IMR-90 (cell line): ENCODE data around the gene SIRT7. TPM values are rescaled to one million over a fixed set of nuclear protein-coding genes. Genes with fewer than 3 reads are reported as not detected.

Experiments used
- ATAC-seq: fragments of 200-7000 bp; cut with Tn5 transposase; 2 replicates; pipeline ENCODE4 v1.9.1; 2020; ENCODE audit warnings: low read depth, mild to moderate bottlenecking, moderate library complexity
- BruUV-seq: library from RNA; stranded (reverse); fragments of 400-500 nt; replicated peaks from 2 replicates; lab custom pipeline; 2021; lab: Mats Ljungman, UMichigan
- CTCF ChIA-PET: fragments of 300-600 bp; formaldehyde crosslinking; extraction: SDS; loops from one replicate; lab custom pipeline; 2021; ENCODE audit warnings: antibody characterized with exemption; lab: Yijun Ruan, JAX
- POLR2A ChIA-PET: fragments of 300-600 bp; sonication (Branson Sonifier 250); formaldehyde crosslinking; loops from one replicate; lab custom pipeline; 2022; ENCODE audit warnings: antibody characterized with exemption; ENCODE audit not compliant: unreplicated experiment; lab: Charles Lee
- DNase-seq: peaks from one replicate; pipeline ENCODE4 v3.0.0; 2013
- H2AFZ ChIP-seq: replicated peaks from 2 replicates; pipeline ENCODE3; 2013; ENCODE audit warnings: low read length, mild to moderate bottlenecking; ENCODE audit not compliant: poor library complexity
- H2AK5ac ChIP-seq: 2 replicates; pipeline ENCODE4 v1.6.1; 2013; ENCODE audit warnings: low read depth, low read length, inconsistent platforms
- H2AK9ac ChIP-seq: replicated peaks from 2 replicates; pipeline ENCODE3; 2013; ENCODE audit warnings: mild to moderate bottlenecking, low read depth, low read length, moderate library complexity; ENCODE audit not compliant: poor library complexity
- H2BK120ac ChIP-seq: 2 replicates; pipeline ENCODE4 v1.6.1; 2013; ENCODE audit warnings: low read depth, low read length, inconsistent platforms
- H2BK15ac ChIP-seq: 3 replicates; pipeline ENCODE4 v1.6.1; 2013; ENCODE audit warnings: low read depth, low read length, inconsistent platforms
- H2BK20ac ChIP-seq: 2 replicates; pipeline ENCODE4 v1.6.1; 2013; ENCODE audit warnings: low read depth, mild to moderate bottlenecking, inconsistent platforms, low read length, moderate library complexity
- H2BK5ac ChIP-seq: 2 replicates; pipeline ENCODE4 v1.6.1; 2013; ENCODE audit warnings: mild to moderate bottlenecking, low read depth, low read length, inconsistent platforms; ENCODE audit not compliant: poor library complexity, severe bottlenecking
- H3K14ac ChIP-seq: replicated peaks from 2 replicates; pipeline ENCODE4 v1.6.1; 2013; ENCODE audit warnings: low read depth, low read length, inconsistent platforms
- H3K18ac ChIP-seq: 2 replicates; pipeline ENCODE4 v1.6.1; 2013; ENCODE audit warnings: low read depth, low read length, control low read depth
- H3K23ac ChIP-seq: 2 replicates; pipeline ENCODE4 v1.6.1; 2013; ENCODE audit warnings: low read depth, low read length, inconsistent platforms
- H3K27ac ChIP-seq: 2 replicates; pipeline ENCODE4 v1.5.1; 2013; ENCODE audit warnings: mild to moderate bottlenecking, control low read depth, low read length; ENCODE audit not compliant: insufficient read depth
- H3K27me3 ChIP-seq: 2 replicates; pipeline ENCODE4 v1.6.1; 2013; ENCODE audit warnings: low read length; ENCODE audit not compliant: control insufficient read depth, insufficient read depth
- H3K36me3 ChIP-seq: 2 replicates; pipeline ENCODE4 v1.6.1; 2013; ENCODE audit warnings: low read length, mixed read lengths; ENCODE audit not compliant: control insufficient read depth, insufficient read depth
- H3K4ac ChIP-seq: 2 replicates; pipeline ENCODE4 v1.6.1; 2013; ENCODE audit warnings: low read depth, low read length, inconsistent platforms
- H3K4me1 ChIP-seq: 2 replicates; pipeline ENCODE4 v1.6.1; 2013; ENCODE audit warnings: low read length, mixed read lengths; ENCODE audit not compliant: control insufficient read depth, insufficient read depth
- H3K4me2 ChIP-seq: 2 replicates; pipeline ENCODE4 v1.6.1; 2013; ENCODE audit warnings: low read depth, mild to moderate bottlenecking, control low read depth, low read length, moderate library complexity
- H3K4me3 ChIP-seq: 2 replicates; pipeline ENCODE4 v1.5.1; 2013; ENCODE audit warnings: low read depth, mild to moderate bottlenecking, control low read depth, low read length, moderate library complexity; ENCODE audit not compliant: insufficient read depth
- H3K56ac ChIP-seq: 2 replicates; pipeline ENCODE4 v1.6.1; 2013; ENCODE audit warnings: low read length, inconsistent platforms; ENCODE audit not compliant: insufficient read depth; ENCODE audit errors: extremely low read depth
- H3K79me1 ChIP-seq, 2 experiments: 2 replicates each; pipeline ENCODE4 v1.6.1; 2013; ENCODE audit warnings: low read length in 2 of 2, inconsistent platforms in 1 of 2, low read depth in 1 of 2
- H3K9ac ChIP-seq: 2 replicates; pipeline ENCODE4 v1.6.1; 2013; ENCODE audit warnings: low read depth, low read length, control low read depth
- H3K9me1 ChIP-seq: 2 replicates; pipeline ENCODE4 v1.6.1; 2013; ENCODE audit warnings: low read length, inconsistent platforms; ENCODE audit not compliant: insufficient read depth
- H3K9me3 ChIP-seq: 2 replicates; pipeline ENCODE4 v1.6.1; 2013; ENCODE audit warnings: low read length; ENCODE audit not compliant: control insufficient read depth, insufficient read depth
- H4K20me1 ChIP-seq: 2 replicates; pipeline ENCODE4 v1.6.1; 2013; ENCODE audit warnings: low read length, inconsistent platforms; ENCODE audit not compliant: insufficient read depth
- H4K5ac ChIP-seq: 2 replicates; pipeline ENCODE4 v1.6.1; 2013; ENCODE audit warnings: mild to moderate bottlenecking, low read depth, low read length, control low read depth
- H4K8ac ChIP-seq, 2 experiments: 2 replicates each; pipeline ENCODE4 v1.6.1; 2013; ENCODE audit warnings: low read depth in 2 of 2, low read length in 2 of 2, control low read depth in 1 of 2, inconsistent platforms in 1 of 2
- H4K91ac ChIP-seq: 2 replicates; pipeline ENCODE4 v1.6.1; 2013; ENCODE audit warnings: low read depth, low read length, inconsistent platforms; ENCODE audit not compliant: insufficient read depth
- NFE2L2 ChIP-seq: fragments of 150-350 bp; IDR thresholded peaks from 2 replicates; pipeline ENCODE4 v1.6.1; 2016; ENCODE audit warnings: low read depth, mild to moderate bottlenecking, low read length
- RCOR1 ChIP-seq: IDR thresholded peaks from 2 replicates; pipeline ENCODE4 v1.6.1; 2012; ENCODE audit warnings: mild to moderate bottlenecking, low read length, improper control_type of control experiment; ENCODE audit not compliant: insufficient replicate concordance
- WGBS, 2 experiments: methylation state at CpG; one replicate each; pipeline versions ENCODE4 v1.1.5 to v1.1.7; 2013; ENCODE audit warnings: missing lambda C conversion rate in 2 of 2; ENCODE audit not compliant: insufficient read length in 1 of 2; ENCODE audit errors: extremely low coverage in 2 of 2; 5-methylcytosine and 5-hydroxymethylcytosine counted together
- dilution Hi-C: fragments of 300-500 bp; cut with HindIII; formaldehyde crosslinking; loops from one replicate; pipeline ENCODE4 v1.14.3; 2018; ENCODE audit warnings: low sequenced_read_pairs; ENCODE audit not compliant: unreplicated experiment
- in situ Hi-C: fragments of 300-500 bp; cut with MboI; formaldehyde crosslinking; loops from 3 replicates; pipeline ENCODE4 v1.14.3; 2019; ENCODE audit warnings: low sequenced_read_pairs, inconsistent platforms, mixed read lengths
- intact Hi-C: fragments of 100-400 bp; cut with micrococcal nuclease; formaldehyde crosslinking; loops from 2 replicates; pipeline ENCODE4 v1.10.0; 2022
- polyA plus RNA-seq, 3 experiments: library from polyadenylated mRNA; depleted of rRNA; stranded (reverse); fragments of >200 nt; gene quantifications; 2 replicates each; pipeline ENCODE4 v1.2.3, GENCODE V29; 2012; ENCODE audit warnings: low replicate concordance in 1 of 3
- total RNA-seq: library from RNA; depleted of rRNA; stranded (reverse); fragments of >200 nt; gene quantifications from 2 replicates; pipeline ENCODE4 v1.2.3, GENCODE V29; 2012

The SIRT7 gene
- total and polyA plus RNA-seq, 2 of the 4 experiments (the other 2 are of a cell fraction) = 14.5 to 19.8 TPM

GRCh38 chr17:81927152-81927652 is 9.2 kb upstream of the SIRT7 start:
- POLR2A ChIA-PET = no interaction called here

More at GRCh38 chr17:81927152-81927652, 9.2 kb upstream of the SIRT7 start:
- H3K4me2 ChIP-seq = no peak overlapping the region
- 0 out of 2 replicates have a peak overlapping the region, but pooled peaks have one; percentile 1 for H2BK120ac ChIP-seq
- H3K27me3 ChIP-seq = no peaks in the 10 kb centered on the region
- CTCF ChIA-PET = no interaction called here
- no peaks in the 10 kb centered on the region for H3K9me3 ChIP-seq
- H3K9ac ChIP-seq = peak overlapping the region; percentile 62
- H3K36me3 ChIP-seq = peaks cover 4% of the 10 kb centered on the region; the same call in 1 of the 2 replicates
- no peak overlapping the region; a peak in 1 of 4 replicates for H4K8ac ChIP-seq
- peak overlapping the region; percentile 43; the same call in 1 of the 2 replicates for H4K91ac ChIP-seq
- no peak overlapping the region for H3K23ac ChIP-seq
- peaks cover 45% of the 10 kb centered on the region for H4K20me1 ChIP-seq
- no peak overlapping the region; the same call in 1 of the 2 replicates for H3K14ac ChIP-seq
- H2BK15ac ChIP-seq = no peak overlapping the region
- peaks cover 17 to 50% of the 10 kb centered on the region in 2 experiments; a peak in 3 of 4 replicates for H3K79me1 ChIP-seq
- intact Hi-C loops (no loop called here), in situ Hi-C loops (no loop called here), dilution Hi-C loops (no loop called here)
- peak overlapping the region; percentile 71 for H2BK5ac ChIP-seq
- WGBS, 2 experiments = 0% methylated on average over 14 of the region's 78 CpGs; no CpG with 5 or more reads in 1 of the 2 experiments
- peak overlapping the region; percentile 79 for H3K27ac ChIP-seq
- TF ChIP-seq RCOR1 (no peak), NFE2L2 (no peak)
- no TSS peak for BruUV-seq
- H3K4me3 ChIP-seq = peak overlapping the region; percentile 65
- peaks cover 15% of the 10 kb centered on the region for H3K9me1 ChIP-seq
- H2AK9ac ChIP-seq = peak overlapping the region; percentile 99
- no peak overlapping the region for H2AK5ac ChIP-seq
- peak overlapping the region; percentile 92 for H2AFZ ChIP-seq
- no peak overlapping the region; the same call in 1 of the 2 replicates for H3K18ac ChIP-seq
- H3K56ac ChIP-seq = peak overlapping the region; percentile 41; the same call in 1 of the 2 replicates
- no peak for DNase-seq
- H3K4me1 ChIP-seq = peaks cover 30% of the 10 kb centered on the region
- H2BK20ac ChIP-seq = no peak overlapping the region
- no peak overlapping the region for H4K5ac ChIP-seq
- peak; percentile 2 for ATAC-seq
- peak overlapping the region; percentile 77 for H3K4ac ChIP-seq
